OCI-LY3 (cell line): ENCODE data around the gene FGF7.
"Not testable (repeated sequence)": the region's sequence is repeated elsewhere in the genome, so short reads cannot be mapped to it uniquely, and the experiment has no call there.

ENCODE experiments used
- H2AFZ ChIP-seq: fragments of 200-600, 300-600 bp; shearing (Covaris generic); 2 replicates; pipeline ENCODE4 v1.6.0; 2014; ENCODE audit warnings: antibody characterized with exemption, low read depth, low read length
- H3K27ac ChIP-seq: fragments of 200-600, 300-600 bp; sonication (generic); 2 replicates; pipeline ENCODE4 v1.5.1; 2014; ENCODE audit warnings: mild to moderate bottlenecking, low read length, moderate library complexity, mixed read lengths
- H3K27me3 ChIP-seq: fragments of 200-600, 300-600 bp; sonication (generic); 2 replicates; pipeline ENCODE4 v1.6.1; 2014; ENCODE audit warnings: low read depth, low read length, mixed read lengths
- H3K36me3 ChIP-seq: fragments of 200-600, 300-600 bp; sonication (generic); replicated peaks from 2 replicates; pipeline ENCODE3; 2014; ENCODE audit warnings: low read depth, low read length, mixed read lengths
- H3K4me1 ChIP-seq: fragments of 300-600, 200-600 bp; sonication (generic); 2 replicates; pipeline ENCODE4 v1.6.1; 2014; ENCODE audit warnings: low read length, mixed read lengths
- H3K4me2 ChIP-seq: fragments of 200-600, 300-600 bp; sonication (generic); 2 replicates; pipeline ENCODE4 v1.6.1; 2014; ENCODE audit warnings: low read length, mixed read lengths
- H3K4me3 ChIP-seq: fragments of 300-600, 200-600 bp; sonication (generic); 2 replicates; pipeline ENCODE4 v1.5.1; 2014; ENCODE audit warnings: antibody characterized with exemption, mild to moderate bottlenecking, low read length, moderate library complexity
- H3K79me2 ChIP-seq: fragments of 300-600, 200-600 bp; shearing (Covaris generic); 2 replicates; pipeline ENCODE4 v1.6.1; 2014; ENCODE audit warnings: mild to moderate bottlenecking, low read length, mixed read lengths
- H3K9ac ChIP-seq: fragments of 300-600, 200-600 bp; shearing (Covaris generic); 2 replicates; pipeline ENCODE4 v1.6.0; 2014; ENCODE audit warnings: mild to moderate bottlenecking, low read length, moderate library complexity
- H3K9me3 ChIP-seq: fragments of 200-600, 300-600 bp; shearing (Covaris generic); 2 replicates; pipeline ENCODE4 v1.6.1; 2014; ENCODE audit warnings: low read length, mixed read lengths; ENCODE audit not compliant: insufficient read depth
- H4K20me1 ChIP-seq: fragments of 200-600, 300-600 bp; sonication (generic); 2 replicates; pipeline ENCODE4 v1.6.1; 2016; ENCODE audit warnings: low read length, mixed read lengths; ENCODE audit not compliant: insufficient read depth
- EZH2phosphoT487 ChIP-seq: fragments of 200-600 bp; shearing (Covaris generic); IDR thresholded peaks from 2 replicates; pipeline ENCODE4 v1.6.1; 2018; ENCODE audit warnings: antibody characterized with exemption, mixed run types, low read depth
- TF ChIP-seq, protein P1 (sequence below): fragments of 200-600, 300-600 bp; sonication (generic); IDR thresholded peaks from 2 replicates; pipeline ENCODE4 v1.5.1; 2014; ENCODE audit warnings: antibody characterized with exemption, low read length, low read depth

Gene FGF7

DNA sequence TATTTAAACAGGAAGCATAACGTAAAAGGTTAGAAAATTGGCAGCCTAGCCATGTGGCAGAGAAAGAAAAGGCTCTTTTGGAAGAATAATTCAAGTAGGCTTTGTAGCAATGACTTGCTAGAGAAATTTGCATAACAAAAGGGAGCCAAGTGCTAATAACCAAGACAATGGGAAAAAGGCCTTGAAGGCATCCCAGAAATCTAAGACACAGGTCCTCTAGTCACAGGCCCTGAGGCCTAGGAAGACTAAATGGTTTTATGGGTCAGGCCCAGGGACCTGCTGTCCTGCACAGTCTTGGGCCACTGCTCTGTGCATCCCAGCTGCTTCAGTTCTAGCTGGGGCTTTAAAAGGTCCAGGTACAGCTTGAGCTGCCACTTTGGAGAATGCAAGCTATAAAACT, 78.5 kb downstream of the FGF7 start:
- no peak overlapping the region for H3K4me2 ChIP-seq
- no peak overlapping the region for H3K4me3 ChIP-seq
- H2AFZ ChIP-seq: no peak overlapping the region
- no peaks in the 10 kb centered on the region for H3K4me1 ChIP-seq
- no peak for TF ChIP-seq EZH2phosphoT487
- TF ChIP-seq, protein P1, sequence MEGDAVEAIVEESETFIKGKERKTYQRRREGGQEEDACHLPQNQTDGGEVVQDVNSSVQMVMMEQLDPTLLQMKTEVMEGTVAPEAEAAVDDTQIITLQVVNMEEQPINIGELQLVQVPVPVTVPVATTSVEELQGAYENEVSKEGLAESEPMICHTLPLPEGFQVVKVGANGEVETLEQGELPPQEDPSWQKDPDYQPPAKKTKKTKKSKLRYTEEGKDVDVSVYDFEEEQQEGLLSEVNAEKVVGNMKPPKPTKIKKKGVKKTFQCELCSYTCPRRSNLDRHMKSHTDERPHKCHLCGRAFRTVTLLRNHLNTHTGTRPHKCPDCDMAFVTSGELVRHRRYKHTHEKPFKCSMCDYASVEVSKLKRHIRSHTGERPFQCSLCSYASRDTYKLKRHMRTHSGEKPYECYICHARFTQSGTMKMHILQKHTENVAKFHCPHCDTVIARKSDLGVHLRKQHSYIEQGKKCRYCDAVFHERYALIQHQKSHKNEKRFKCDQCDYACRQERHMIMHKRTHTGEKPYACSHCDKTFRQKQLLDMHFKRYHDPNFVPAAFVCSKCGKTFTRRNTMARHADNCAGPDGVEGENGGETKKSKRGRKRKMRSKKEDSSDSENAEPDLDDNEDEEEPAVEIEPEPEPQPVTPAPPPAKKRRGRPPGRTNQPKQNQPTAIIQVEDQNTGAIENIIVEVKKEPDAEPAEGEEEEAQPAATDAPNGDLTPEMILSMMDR: no peak
- H3K36me3 ChIP-seq: no peaks in the 10 kb centered on the region
- no peaks in the 10 kb centered on the region for H3K79me2 ChIP-seq
- no peak overlapping the region for H3K9ac ChIP-seq
- H3K9me3 ChIP-seq: no peaks in the 10 kb centered on the region
- H3K27ac ChIP-seq: no peak overlapping the region
- no peaks in the 10 kb centered on the region; the same call in 1 of the 2 replicates for H3K27me3 ChIP-seq
- no peaks in the 10 kb centered on the region for H4K20me1 ChIP-seq

DNA sequence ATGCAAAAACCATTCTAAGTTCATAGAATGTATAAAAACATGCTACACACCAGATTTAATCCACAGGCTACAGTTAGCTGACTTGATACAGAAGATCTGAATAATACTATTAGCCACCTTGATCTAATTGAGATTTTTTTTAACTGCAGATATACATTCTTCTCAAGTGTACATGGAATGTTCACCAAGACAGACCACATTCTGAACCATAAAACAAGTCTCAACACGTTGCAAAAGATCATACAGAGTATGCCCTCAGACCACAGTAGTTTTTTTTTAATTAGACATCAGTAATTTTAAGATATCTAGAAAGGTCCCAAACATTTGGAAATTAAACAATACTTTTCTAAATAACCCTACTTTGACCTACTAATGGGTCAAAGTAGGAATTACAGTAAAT, 83.3 kb downstream of the FGF7 start:
- no peak overlapping the region for H3K27ac ChIP-seq
- H3K36me3 ChIP-seq: no peaks in the 10 kb centered on the region
- H2AFZ ChIP-seq: no peak overlapping the region
- H3K9me3 ChIP-seq: no peaks in the 10 kb centered on the region
- no peak overlapping the region for H3K4me3 ChIP-seq
- no peaks in the 10 kb centered on the region for H3K27me3 ChIP-seq
- H3K9ac ChIP-seq: no peak overlapping the region
- TF ChIP-seq EZH2phosphoT487: no peak
- TF ChIP-seq, protein P1: no peak
- no peaks in the 10 kb centered on the region for H3K79me2 ChIP-seq
- no peaks in the 10 kb centered on the region for H3K4me1 ChIP-seq
- no peaks in the 10 kb centered on the region for H4K20me1 ChIP-seq
- H3K4me2 ChIP-seq: no peak overlapping the region

DNA sequence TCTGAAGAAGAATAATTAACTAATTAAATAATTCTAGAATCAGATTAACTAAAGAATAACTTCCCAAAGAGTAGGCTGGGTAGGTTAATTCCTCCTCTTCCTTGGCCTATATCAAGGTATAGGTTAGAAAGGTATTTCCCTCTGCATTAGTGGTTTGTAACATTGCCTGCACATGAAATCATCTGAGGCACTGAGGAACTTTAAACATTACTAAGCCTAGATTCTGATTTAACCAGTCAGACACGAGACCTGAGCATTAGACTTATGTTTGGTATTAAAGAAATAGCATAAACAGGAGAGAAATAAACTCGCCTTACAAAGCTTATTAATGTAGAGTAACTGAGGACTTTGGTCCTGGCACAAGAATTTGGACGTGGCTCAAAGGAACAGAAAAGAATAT, 84.2 kb downstream of the FGF7 start:
- Histone ChIP-seq H3K4me2 (no peak overlapping the region), H2AFZ (no peak overlapping the region), H4K20me1 (no peaks in the 10 kb centered on the region), H3K36me3 (no peaks in the 10 kb centered on the region), H3K27me3 (no peaks in the 10 kb centered on the region), H3K4me1 (no peaks in the 10 kb centered on the region), H3K9ac (no peak overlapping the region), H3K4me3 (no peak overlapping the region), H3K9me3 (no peaks in the 10 kb centered on the region), H3K27ac (no peak overlapping the region), H3K79me2 (no peaks in the 10 kb centered on the region)
- TF ChIP-seq EZH2phosphoT487: no peak
- TF ChIP-seq, protein P1: no peak

DNA sequence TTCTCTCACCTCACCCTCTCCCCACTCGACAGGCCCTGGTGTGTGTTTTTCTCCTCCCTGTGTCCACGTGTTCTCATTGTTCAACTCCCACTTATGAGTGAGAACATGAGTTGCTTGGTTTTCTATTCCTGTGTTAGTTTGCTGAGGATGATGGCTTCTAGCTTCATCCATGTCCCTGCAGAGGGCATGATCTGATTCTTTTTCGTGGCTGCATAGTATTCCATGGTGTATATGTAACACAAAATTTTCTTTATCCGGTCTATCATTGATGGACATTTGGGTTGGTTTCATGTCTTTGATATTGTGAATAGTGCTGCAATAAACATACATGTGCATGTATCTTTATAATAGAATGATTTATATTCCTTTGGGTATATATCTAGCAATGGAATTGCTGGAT, 89.7 kb downstream of the FGF7 start:
- not testable (repeated sequence) for H3K79me2 ChIP-seq, H3K27me3 ChIP-seq, H3K27ac ChIP-seq, H3K9ac ChIP-seq, H3K4me2 ChIP-seq, H3K4me3 ChIP-seq, H3K4me1 ChIP-seq, H3K36me3 ChIP-seq, H4K20me1 ChIP-seq, H2AFZ ChIP-seq, H3K9me3 ChIP-seq

DNA sequence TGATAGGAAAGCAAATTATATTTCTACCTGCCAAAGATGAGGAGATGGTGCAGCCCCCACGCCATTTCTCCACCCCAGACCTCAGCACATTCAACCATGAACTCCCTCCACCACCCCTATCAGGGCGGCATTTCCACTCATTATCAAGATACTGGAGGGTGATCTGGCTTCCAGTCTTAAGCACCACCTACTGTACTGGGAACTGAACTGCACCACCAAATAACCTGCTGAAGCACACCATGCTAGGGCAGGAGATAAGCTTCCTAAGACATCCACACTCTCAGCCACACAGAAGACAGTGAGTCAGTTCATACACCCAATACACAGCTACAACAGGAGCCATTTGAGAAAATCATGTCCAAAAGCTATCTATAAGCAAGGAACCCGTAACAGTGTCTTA, 98.8 kb downstream of the FGF7 start:
- no peaks in the 10 kb centered on the region for H3K4me1 ChIP-seq
- no peak overlapping the region for H3K4me2 ChIP-seq
- no peaks in the 10 kb centered on the region for H3K79me2 ChIP-seq
- H2AFZ ChIP-seq: no peak overlapping the region
- no peaks in the 10 kb centered on the region for H3K27me3 ChIP-seq
- H4K20me1 ChIP-seq: no peaks in the 10 kb centered on the region
- H3K9me3 ChIP-seq: no peaks in the 10 kb centered on the region
- H3K4me3 ChIP-seq: no peak overlapping the region
- TF ChIP-seq, protein P1: peak; percentile 11; the same call in 1 of the 2 replicates
- TF ChIP-seq EZH2phosphoT487: no peak
- no peak overlapping the region for H3K9ac ChIP-seq
- no peaks in the 10 kb centered on the region for H3K36me3 ChIP-seq
- no peak overlapping the region for H3K27ac ChIP-seq
